GM21737 (cell line): Measurements from ENCODE around the gene METRN.
A peak's percentile ranks its signal among the peaks of the same experiment; 100 is the strongest.
"Not testable (repeated sequence)": the region's sequence is repeated elsewhere in the genome, so short reads cannot be mapped to it uniquely, and the experiment has no call there.

Experiments used
- ATAC-seq: cut with Tn5 transposase; IDR thresholded peaks from one replicate; pipeline ENCODE4 v1.9.1; 2021; ENCODE audit warnings: mild to moderate bottlenecking, moderate library complexity; ENCODE audit not compliant: unreplicated experiment

Gene METRN

DNA sequence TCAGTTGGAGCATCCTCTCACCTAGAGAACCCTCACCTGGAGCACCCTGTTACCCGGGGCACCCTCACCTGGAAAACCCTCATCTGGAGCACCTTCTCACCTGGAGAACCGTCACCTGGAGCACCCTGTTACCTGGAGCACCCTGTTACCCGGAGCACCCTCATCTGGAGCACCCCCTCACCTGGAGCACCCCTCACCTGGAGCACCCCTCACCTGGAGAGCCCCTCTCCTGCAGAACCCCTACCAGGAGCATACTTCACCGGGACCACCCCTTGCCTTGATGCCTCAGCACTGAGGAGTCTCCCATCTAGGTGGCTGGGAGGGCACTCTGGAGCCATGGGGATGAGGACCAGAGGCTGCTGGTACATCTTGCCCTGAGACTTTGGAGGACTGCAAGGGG, 6.0 kb upstream of the METRN start:
- no peak for ATAC-seq

DNA sequence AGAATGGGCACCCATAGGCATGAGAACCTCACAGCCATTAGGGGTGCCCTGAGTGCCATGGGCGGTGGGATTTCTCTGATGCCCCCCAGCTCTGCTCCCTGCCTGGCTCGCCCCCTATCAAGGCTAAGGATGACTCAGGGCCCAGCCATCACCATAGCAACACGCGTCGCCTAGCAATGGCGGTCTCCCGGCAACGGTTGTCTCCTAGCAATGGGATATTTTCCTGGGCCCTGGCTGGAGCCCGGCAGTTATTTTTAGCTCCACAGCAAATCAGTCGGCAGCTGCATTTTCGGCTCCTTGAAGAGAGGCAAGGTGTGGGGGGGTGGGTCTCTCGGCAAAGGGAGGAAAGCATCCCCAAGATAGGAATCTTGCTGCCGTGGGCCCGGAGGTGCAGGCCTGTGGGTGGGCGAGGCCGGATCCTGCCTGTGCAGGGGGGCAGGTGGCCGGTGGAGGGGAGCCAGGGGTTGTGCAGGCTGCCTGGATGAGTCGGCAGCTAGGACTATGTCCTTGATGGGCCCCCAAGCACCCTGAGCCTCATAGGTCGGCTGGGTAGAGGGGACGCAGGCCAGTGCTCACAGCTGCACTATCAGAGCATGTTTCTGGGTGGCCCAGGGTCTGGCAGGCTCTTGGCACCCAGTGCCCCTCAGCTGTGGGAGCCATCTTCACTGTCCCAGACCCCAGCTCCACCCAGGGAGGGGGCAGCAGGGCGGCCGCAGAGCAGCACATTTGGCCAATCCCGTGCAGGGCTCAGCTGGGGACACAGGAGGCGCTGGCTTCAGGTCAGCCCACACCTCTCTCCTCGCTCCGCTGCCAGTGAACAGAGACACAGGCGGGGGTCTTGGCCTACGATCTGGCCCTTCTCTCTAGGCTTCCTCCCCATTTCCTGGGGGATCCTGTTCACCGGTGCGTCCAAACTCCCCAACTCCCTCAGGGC, 5.1 kb upstream of the METRN start:
- no peak for ATAC-seq

DNA sequence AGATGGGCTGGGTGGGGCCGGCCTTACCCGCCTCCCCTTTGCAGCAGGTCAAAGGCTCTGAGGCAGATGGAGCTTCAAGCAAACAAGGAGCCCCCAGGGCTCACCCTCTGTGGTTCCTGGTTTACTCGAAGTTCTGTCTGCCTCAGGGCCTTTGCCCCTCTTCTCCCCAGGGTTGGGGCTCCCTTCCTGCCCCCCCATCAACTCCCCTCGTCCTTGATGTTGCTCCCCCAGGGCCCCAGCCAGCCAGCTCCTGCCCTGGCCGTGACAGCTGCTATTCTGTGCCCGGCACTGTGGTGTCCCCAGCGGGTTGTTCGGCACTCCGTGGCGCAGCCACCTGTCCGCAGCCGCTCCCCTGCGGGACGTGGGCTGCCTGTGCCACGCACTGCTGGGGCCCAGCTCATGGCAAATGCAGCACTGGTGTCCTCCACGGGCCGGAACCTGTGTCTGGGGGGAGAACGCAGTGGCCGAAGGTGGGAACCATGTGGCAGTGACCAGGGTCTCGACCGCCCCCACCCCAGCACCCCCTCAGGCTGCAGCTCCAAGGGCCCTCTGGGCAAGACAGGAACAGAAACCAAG, 4.3 kb upstream of the METRN start:
- ATAC-seq: no peak

DNA sequence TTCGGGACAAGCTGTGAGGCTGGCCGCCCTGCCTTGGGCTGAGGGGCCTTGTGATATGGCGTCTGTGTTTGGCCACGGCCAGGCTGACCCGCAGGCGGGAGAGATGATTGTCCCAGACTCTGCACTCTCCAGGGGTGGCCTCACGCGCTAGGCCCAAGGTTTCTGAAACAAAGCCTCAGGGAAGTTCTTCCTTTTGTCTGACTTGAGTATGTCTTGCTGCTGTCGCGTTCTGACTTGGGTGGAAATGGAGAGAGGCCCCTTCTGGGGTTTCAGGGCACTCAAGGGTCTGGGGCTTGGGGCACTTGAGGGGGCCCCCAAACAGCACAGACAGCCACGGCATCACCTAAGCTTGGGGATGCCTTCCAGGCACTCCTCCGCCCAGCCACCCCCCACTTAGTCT, 3.8 kb upstream of the METRN start:
- ATAC-seq: no peak

DNA sequence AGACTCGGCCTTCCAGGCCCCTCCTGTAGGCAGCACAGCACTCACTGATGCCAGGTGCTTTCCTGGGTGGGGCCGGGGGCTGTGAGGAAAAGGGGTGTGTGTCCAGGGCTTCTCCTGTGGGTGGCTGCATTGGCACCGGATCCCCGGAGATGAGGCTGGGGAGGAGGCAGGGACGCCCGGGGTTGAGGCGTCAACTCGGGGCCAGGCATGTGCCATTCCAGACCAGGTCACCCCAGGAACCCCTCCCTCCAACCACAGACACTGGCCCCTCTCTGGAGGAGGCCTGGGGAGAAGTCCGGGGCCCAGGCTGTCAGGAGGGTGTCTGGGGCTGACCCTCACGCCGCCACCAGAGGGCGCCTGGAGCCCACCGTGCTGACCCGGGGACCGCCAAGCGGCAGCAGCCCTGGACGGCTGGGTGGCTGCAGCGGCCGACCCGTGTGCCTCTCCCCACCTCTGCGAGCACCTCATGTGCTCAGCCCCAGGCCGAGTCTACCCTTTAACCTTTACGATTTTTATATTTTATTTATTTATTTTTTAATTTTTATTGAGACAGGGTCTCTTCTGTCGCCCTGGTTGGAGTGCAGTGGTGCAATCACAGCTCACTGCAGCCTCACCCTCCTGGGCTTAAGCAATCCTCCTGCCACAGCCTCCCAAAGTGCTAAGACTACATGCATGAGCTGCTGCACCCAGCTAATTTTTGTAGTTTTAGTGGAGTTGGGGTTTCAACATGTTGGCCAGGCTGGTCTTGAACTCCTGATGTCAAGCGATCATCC, 3.2 kb upstream of the METRN start:
- no peak for ATAC-seq

DNA sequence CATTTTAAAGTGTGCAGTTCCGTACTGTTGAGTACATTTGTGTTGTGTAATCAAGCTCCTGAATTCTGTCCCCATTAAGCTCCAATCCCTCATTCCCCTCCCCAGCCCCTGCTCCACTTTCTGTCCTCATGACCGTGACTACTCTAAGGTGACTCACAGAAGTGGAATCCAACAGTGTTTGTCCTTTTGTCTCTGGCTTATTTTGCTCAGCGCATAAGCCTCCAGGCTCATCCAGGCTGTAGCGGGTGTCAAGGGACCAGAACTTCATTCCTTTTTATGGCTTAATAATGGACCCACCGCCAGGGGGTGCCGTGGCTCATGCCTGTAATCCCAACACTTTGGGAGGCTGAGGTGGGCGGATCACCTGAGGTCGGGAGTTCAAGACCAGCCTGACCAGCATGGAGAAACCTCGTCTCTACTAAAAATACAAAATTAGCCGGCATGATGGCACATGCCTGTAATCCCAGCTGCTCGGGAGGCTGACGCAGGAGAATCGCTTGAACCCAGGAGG, 2.1 kb upstream of the METRN start:
- not testable (repeated sequence) for ATAC-seq

DNA sequence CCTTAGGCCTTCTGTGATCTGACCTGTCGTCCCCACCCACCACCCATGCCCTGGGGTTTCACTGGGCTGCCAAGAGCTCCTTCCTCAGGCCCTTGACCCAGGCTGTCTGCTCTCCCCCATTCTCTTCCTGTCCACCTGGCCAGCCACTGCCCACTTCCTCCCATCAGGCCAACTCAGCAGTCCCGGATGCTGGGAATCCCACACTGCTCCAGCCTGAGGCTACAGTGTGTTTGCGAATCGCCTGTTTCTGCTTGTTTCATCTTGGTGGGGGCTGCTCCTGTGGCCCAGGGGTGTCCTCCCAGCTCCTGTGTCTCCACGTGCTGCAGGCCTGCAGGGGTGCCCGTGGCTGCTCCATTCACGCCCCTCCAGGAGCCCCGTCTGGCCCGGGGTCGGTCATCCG, 839 bp upstream of the METRN start:
- ATAC-seq: no peak

DNA sequence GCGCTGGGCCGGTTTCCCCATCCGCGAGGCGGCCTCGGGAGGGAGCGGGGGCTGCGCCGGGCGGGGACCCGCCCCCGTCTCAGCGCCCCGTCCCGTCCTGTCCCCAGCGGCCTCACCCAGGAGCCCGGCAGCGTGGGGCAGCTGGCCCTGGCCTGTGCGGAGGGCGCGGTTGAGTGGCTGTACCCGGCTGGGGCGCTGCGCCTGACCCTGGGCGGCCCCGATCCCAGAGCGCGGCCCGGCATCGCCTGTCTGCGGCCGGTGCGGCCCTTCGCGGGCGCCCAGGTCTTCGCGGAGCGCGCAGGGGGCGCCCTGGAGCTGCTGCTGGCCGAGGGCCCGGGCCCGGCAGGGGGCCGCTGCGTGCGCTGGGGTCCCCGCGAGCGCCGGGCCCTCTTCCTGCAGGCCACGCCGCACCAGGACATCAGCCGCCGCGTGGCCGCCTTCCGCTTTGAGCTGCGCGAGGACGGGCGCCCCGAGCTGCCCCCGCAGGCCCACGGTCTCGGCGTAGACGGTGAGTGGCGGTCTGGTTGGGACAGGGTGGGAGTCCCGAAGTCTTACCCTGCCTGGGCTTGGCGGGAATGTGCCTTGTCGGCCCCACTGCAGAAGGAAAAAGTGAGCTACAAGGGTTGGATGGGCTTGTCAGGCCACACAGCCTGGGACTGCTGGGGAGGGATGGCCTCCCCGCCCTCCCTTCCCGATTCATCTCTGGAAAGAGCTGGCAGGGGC, 720 bp downstream of the METRN start:
- ATAC-seq: no peak

DNA sequence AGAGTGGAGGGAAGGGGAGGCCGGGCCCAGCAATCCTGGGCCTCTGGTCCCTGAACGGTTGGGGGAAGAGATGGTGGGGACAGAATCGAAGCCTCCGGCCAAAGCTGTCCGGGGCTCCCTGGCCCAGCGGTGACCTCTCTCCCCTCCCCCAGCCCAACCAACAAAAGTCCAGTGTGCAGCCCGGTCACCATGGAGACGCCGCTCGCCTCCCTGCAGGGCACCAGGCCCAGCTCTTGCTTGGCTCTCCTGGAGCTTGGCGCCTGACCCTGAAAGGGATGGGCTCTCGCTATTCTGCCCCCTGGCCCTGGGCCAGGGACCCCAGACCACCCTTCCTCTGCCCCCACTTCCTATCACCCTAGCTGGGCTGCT, 1.3 kb downstream of the METRN start:
- ATAC-seq: no peak

DNA sequence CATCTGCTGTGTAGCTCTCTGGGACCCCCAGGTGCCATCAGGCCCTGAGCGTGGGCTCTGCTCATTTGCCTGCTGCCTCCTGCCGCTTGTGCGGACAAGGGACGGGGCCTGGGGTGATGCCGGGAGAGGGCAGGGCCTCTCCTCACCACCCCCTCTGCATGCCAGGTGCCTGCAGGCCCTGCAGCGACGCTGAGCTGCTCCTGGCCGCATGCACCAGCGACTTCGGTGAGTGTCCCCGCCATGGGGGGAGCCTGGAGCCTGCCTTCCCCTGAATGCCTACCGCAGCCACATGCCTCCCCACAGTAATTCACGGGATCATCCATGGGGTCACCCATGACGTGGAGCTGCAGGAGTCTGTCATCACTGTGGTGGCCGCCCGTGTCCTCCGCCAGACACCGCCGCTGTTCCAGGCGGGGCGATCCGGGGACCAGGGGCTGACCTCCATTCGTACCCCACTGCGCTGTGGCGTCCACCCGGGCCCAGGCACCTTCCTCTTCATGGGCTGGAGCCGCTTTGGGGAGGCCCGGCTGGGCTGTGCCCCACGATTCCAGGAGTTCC, 1.9 kb downstream of the METRN start:
- no peak for ATAC-seq

DNA sequence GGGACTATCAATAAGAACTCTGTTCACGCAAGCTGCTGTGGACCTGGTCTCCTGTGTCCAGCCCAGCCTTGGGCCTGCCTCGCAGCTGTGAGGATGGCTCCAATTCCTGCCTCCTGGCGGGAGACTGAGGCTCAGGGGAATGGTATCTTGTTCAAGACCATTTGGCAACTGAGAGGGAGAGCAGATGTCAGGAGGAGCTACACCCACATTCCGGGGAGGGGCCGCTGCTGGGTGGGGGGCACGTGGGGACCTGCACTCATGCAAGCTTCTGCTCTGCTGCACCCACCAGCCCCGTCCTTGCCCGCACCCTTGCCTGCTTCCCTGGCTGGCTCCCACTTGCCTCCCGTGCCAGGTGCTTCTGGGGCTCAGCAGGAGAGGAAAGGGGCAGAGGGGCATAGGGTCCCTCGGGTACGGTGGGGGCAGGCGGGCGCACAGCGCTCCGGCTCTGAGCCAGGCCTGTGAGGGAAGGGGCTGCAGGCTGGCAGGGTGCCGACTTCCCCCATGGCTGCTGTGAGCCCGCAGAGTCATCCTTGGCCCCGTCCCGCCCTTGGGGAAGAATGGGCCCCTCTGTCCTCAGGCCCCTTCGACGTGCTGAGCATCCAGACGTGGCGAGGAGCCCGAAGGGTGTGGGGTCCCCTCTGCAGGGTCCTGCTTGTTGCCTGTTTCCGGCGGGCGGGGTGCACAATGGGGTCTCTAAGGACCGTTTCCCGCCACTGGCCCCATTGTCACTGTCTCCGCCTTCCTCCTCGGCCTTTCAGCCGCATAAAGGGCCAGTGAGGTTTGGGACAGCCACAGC, 2.7 kb downstream of the METRN start:
- ATAC-seq: no peak

DNA sequence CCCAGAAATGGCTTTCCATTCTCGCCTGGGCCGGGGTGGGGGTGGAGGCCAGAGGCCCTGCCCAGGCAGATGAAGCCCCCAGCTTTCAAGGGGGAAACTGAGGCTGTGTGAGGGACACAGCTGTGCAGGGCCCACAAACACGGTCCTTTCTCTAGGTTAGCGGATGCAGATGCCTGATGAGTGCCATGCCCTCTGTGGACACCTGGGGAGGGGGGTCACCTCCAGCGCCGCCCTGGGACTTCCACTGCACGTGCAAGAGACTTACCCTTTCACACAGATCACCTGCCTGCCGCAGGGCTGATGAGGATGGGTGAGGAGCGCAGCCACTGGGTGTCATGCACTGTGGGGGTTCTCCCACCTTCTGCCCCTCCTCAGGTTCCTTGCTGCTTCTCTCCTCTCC, 3.5 kb downstream of the METRN start:
- ATAC-seq: no peak

DNA sequence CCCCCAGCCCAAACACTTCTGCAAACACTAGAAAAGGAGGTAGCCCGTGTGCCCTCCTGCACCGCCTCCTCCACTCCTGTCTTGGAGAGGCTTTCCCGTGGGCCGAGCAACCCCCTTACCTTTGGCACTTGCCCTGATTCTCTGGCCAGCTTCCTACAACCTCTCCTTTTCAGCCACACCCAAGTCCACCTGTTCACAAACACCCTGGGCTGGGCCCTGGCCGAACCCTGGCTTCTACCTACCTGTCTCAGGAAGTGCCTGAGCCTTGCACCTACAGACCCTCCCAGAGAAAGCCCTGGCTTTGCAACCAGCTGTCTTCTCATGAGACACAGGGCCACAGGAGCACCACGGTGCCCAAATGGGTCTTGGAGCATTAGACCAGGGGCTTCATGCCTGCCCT, 4.0 kb downstream of the METRN start:
- no peak for ATAC-seq

DNA sequence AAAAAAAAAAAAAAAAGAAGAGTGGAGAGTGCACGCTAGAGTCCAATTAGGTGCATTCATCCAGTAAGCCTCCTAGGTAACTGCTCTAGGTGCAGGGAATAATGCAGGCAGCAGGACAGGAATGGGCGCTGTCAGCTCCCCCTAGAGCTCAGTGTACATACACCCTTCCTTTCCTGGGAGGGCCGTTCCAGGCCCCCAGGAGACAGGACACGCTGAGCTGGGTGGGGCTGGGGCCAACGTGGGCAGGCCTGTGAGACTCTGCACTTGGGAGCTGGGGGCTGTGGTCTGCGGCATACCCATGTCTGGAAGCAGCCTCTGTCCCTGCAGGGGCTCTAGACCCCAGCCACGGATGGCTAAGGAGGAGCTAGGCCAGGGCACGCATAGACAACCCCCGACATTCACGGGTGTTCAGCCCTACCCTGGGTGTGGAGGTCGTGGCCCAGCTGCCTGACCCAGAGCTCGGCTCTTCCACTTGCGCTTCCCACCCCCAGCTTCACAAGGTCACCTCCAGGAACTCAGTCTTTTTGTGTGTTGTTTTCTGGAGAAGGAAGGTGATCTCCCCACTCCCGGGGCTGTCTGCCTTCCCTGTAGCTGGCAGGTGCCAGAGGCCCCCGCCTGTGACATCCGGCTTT, 5.0 kb downstream of the METRN start:
- no peak for ATAC-seq

DNA sequence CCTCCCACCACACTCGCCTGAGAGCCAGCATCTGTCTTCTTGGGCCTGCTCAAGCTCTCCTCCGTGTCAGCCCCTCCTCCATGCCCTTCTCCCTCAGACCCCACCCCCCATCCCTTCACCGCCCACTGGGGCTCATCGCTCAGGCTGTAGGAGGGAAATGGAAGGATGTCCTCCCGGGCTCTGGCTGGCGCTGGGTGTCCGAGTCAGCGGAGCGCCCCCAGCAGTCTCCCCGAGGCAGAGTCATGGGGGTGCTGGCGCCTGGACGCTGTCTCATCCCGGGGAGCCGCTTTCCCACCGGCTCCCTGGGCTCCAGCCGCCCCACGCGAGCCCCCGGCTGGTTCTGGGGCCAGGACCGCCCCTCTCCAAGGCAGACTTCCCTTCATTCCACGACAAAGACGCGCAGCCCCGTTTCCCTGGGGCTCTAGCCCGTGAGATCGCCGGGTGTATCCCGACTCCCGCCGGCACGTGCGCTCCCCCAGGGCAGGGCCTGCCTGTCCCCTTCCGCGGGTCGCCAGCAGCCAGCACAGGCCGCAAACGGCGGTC, 5.6 kb downstream of the METRN start:
- ATAC-seq: peak; percentile 25

DNA sequence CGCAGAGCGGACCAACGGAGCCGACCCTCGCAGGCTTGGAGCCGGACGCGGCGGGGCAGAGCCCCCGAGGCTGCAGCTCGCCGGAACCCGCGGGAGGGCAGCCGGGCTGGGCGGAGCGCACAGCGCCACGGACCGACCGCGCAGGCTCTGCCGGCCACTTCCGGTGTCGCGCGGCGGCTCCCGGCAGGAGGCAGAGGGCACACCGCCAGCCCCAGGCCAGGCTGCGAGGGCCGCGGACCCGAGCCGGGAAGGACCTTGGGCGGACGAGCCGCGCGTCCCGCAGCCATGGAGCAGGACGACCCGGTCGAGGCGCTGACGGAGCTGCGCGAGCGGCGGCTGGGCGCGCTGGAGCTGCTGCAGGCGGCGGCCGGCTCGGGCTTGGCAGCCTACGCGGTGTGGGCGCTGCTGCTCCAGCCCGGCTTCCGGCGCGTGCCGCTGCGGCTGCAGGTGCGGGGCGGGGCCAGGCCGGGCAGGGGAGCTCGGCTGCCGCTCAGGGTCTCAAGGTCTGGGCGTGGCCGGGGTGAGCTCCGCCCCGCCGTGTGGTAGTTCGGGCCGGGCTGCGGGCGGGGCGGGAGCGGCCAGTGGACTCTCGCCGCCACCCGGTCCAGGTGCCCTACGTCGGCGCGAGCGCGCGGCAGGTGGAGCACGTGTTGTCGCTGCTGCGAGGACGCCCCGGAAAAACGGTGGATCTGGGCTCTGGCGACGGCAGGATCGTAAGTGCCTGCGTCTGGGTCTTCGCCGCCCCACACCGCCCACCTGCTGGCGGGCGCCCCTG, 6.3 kb downstream of the METRN start, which contains the start of gene ANTKMT:
Gene ANTKMT, plus strand, starts transcription at position 157 of the 775 bp plus-strand sequence. Its CDS starts 129 bp downstream, at position 286.
- ATAC-seq: peak; percentile 58

DNA sequence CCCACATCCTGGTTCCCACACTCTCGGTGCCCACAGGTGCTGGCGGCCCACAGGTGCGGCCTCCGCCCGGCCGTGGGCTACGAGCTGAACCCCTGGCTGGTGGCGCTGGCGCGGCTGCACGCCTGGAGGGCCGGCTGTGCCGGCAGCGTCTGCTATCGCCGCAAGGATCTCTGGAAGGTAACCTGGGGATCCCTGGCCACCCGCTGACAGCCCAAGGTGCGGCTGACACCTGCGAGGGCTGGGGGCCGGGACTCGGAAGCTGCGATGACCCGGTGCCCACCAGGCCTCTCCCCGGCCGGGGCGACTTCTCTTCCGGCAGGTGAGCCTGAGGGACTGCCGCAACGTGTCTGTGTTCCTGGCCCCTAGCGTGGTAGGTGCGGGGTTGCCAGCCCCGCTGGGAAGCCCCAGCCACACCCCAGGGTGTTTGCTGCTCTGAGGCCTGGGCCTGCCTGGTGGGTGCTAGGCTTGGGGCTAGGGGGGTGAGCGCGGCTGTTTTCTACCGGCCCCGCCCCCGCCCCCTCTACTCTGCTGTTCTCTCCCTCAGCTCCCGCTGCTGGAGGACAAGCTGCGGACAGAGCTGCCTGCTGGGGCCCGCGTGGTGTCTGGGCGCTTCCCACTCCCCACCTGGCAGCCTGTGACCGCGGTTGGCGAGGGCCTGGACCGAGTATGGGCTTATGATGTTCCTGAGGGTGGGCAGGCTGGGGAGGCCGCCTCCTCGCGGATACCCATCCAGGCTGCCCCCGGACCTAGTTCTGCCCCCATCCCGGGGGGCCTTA, 7.0 kb downstream of the METRN start:
- no peak for ATAC-seq
